ENCODE results near the gene NIT1.

NIT1 gene

GRCh38 chr1:161117759-161118581, at the start of gene NIT1, which contains the start of gene PFDN2:
TSS of gene NIT1 (plus strand) at chr1:161118105. CDS start at chr1:161118177, 72 bp downstream.
TSS of gene PFDN2 (minus strand) at chr1:161118037. CDS start at chr1:161118026, 11 bp downstream.
- TF ChIP-seq CTCF (IDR thresholded peaks at IDR 0.05; ENCODE audit: extremely low read depth, insufficient read depth, missing control alignments): no peak
- in situ Hi-C loops (cut with MboI; ENCODE audit: low pct_unique_long_range_greater_than_20kb, low sequenced_read_pairs, unreplicated experiment): no loop called here
- DNase-seq (ENCODE audit: low spot score): peak; percentile 91

GRCh38 chr1:161068306-161069234, 49.3 kb upstream of the NIT1 start:
- peak; percentile 84 for DNase-seq (ENCODE audit: low spot score)
- no peak for TF ChIP-seq CTCF (IDR thresholded peaks at IDR 0.05; ENCODE audit: extremely low read depth, insufficient read depth, missing control alignments)
- in situ Hi-C loops (cut with MboI; ENCODE audit: low pct_unique_long_range_greater_than_20kb, low sequenced_read_pairs, unreplicated experiment): no loop called here

GRCh38 chr1:161069241-161069640, 48.7 kb upstream of the NIT1 start:
- in situ Hi-C loops (cut with MboI; ENCODE audit: low pct_unique_long_range_greater_than_20kb, low sequenced_read_pairs, unreplicated experiment): no loop called here
- DNase-seq (ENCODE audit: low spot score): no peak
- TF ChIP-seq CTCF (IDR thresholded peaks at IDR 0.05; ENCODE audit: extremely low read depth, insufficient read depth, missing control alignments): no peak

- TF ChIP-seq CTCF (IDR thresholded peaks at IDR 0.05; ENCODE audit: extremely low read depth, insufficient read depth, missing control alignments): no peak
- in situ Hi-C loops (cut with MboI; ENCODE audit: low pct_unique_long_range_greater_than_20kb, low sequenced_read_pairs, unreplicated experiment): no loop called here
These were observed 48.1 kb upstream of the NIT1 start, which contains the start of gene ARHGAP30 for GRCh38 chr1:161069731-161070270. TSS of gene ARHGAP30 (minus strand) at chr1:161069891. CDS start at chr1:161069624, 267 bp downstream.

GRCh38 chr1:161070761-161071160, 47.1 kb upstream of the NIT1 start:
- DNase-seq (ENCODE audit: low spot score): no peak
- no peak for TF ChIP-seq CTCF (IDR thresholded peaks at IDR 0.05; ENCODE audit: extremely low read depth, insufficient read depth, missing control alignments)
- in situ Hi-C loops (cut with MboI; ENCODE audit: low pct_unique_long_range_greater_than_20kb, low sequenced_read_pairs, unreplicated experiment): no loop called here

More at GRCh38 chr1:161069731-161070270, 48.1 kb upstream of the NIT1 start, which contains the start of gene ARHGAP30:
- DNase-seq (ENCODE audit: low spot score): peak; percentile 96

GRCh38 chr1:161071886-161072371, 46.0 kb upstream of the NIT1 start:
- TF ChIP-seq CTCF (IDR thresholded peaks at IDR 0.05; ENCODE audit: extremely low read depth, insufficient read depth, missing control alignments): peak; percentile 76
- peak; percentile 77 for DNase-seq (ENCODE audit: low spot score)
- in situ Hi-C loops (cut with MboI; ENCODE audit: low pct_unique_long_range_greater_than_20kb, low sequenced_read_pairs, unreplicated experiment): no loop called here

Measured in GM13977 (cell line).